Measurements from ENCODE around the gene LYRM9.

- TF ChIP-seq, protein P1, sequence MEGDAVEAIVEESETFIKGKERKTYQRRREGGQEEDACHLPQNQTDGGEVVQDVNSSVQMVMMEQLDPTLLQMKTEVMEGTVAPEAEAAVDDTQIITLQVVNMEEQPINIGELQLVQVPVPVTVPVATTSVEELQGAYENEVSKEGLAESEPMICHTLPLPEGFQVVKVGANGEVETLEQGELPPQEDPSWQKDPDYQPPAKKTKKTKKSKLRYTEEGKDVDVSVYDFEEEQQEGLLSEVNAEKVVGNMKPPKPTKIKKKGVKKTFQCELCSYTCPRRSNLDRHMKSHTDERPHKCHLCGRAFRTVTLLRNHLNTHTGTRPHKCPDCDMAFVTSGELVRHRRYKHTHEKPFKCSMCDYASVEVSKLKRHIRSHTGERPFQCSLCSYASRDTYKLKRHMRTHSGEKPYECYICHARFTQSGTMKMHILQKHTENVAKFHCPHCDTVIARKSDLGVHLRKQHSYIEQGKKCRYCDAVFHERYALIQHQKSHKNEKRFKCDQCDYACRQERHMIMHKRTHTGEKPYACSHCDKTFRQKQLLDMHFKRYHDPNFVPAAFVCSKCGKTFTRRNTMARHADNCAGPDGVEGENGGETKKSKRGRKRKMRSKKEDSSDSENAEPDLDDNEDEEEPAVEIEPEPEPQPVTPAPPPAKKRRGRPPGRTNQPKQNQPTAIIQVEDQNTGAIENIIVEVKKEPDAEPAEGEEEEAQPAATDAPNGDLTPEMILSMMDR (IDR thresholded peaks at IDR 0.05): no peak
- TF ChIP-seq POLR2A (IDR thresholded peaks at IDR 0.05): no peak
Measured at GRCh38 chr17:27846042-27846655, 47.0 kb downstream of the LYRM9 start.

Measured in adrenal gland (tissue), 5 donors.